T-cell (primary cell): ENCODE measurements around the gene CCDC12. TPM values are rescaled to one million over a fixed set of nuclear protein-coding genes. Genes with fewer than 3 reads are reported as not detected.

ENCODE experiments used
- ATAC-seq, 4 experiments: fragments of 200-7000 bp in 3 of 4; fragments of 150-1000 bp in 1 of 4; cut with Tn5 transposase; replicated peaks in 1 of 4; 1 replicate in 3 of 4; 2 replicates in 1 of 4; pipeline ENCODE4 v1.10.0; 2021; ENCODE audit warnings: moderate library complexity in 3 of 4, mild to moderate bottlenecking in 2 of 4, moderate number of reproducible peaks in 1 of 4
- CTCF ChIA-PET, 2 donors: fragments of 300-600 bp; sonication (Branson Sonifier 250); formaldehyde crosslinking; loops; one replicate each; lab custom pipeline; 2022; ENCODE audit warnings: antibody characterized with exemption in 2 of 2; lab: Charles Lee
- POLR2A ChIA-PET, 2 donors: fragments of 300-600 bp; sonication (Branson Sonifier 250); formaldehyde crosslinking; loops; one replicate each; lab custom pipeline; 2022; ENCODE audit warnings: antibody characterized with exemption in 2 of 2; lab: Charles Lee
- DNase-seq, 35 experiments: peaks; one replicate each; pipeline versions ENCODE4 v3.0.0 to v3.0.0-alpha.2; 2013 to 2023
- H3K27ac ChIP-seq: one replicate; pipeline ENCODE4 v1.5.1; 2013; ENCODE audit warnings: low read length
- H3K27me3 ChIP-seq, 2 experiments: replicated peaks in 1 of 2; 1 replicate in 1 of 2; 2 replicates in 1 of 2; pipeline versions ENCODE4 v1.6.1 to v1.7.0; 2013; ENCODE audit warnings: low read length in 1 of 2, mixed read lengths in 1 of 2; ENCODE audit not compliant: control insufficient read depth in 2 of 2, insufficient read depth in 2 of 2; ENCODE audit errors: extremely low read depth in 1 of 2
- H3K36me3 ChIP-seq, 2 donors: 1 replicate in 1 of 2; 2 replicates in 1 of 2; pipeline versions ENCODE4 v1.6.1 to v1.7.0; 2013; ENCODE audit warnings: low read length in 1 of 2; ENCODE audit not compliant: control insufficient read depth in 2 of 2, insufficient read depth in 1 of 2; ENCODE audit errors: extremely low read depth in 1 of 2
- H3K4me1 ChIP-seq, 2 experiments: 1 replicate in 1 of 2; 2 replicates in 1 of 2; pipeline versions ENCODE4 v1.6.1 to v1.7.0; 2013; ENCODE audit warnings: low read length in 2 of 2, mixed read lengths in 1 of 2; ENCODE audit not compliant: insufficient read depth in 2 of 2, control insufficient read depth in 1 of 2; ENCODE audit errors: extremely low read depth in 1 of 2
- H3K4me3 ChIP-seq, 2 donors: 1 replicate in 1 of 2; 2 replicates in 1 of 2; pipeline versions ENCODE4 v1.5.1 to v1.7.0; 2013; ENCODE audit warnings: mild to moderate bottlenecking in 2 of 2, low read length in 1 of 2, moderate library complexity in 1 of 2; ENCODE audit not compliant: control insufficient read depth in 1 of 2; ENCODE audit errors: extremely low read depth in 1 of 2
- H3K9me3 ChIP-seq: 2 replicates; pipeline ENCODE4 v1.7.0; 2013
- H3K27ac Mint-ChIP-seq, 2 donors: one replicate each; pipeline ENCODE4 v1.8.0; 2020 to 2021; ENCODE audit warnings: mild to moderate bottlenecking in 2 of 2, mixed read lengths in 2 of 2
- H3K27me3 Mint-ChIP-seq, 2 donors: one replicate each; pipeline ENCODE4 v1.8.0; 2021 to 2022; ENCODE audit warnings: mixed read lengths in 2 of 2
- H3K36me3 Mint-ChIP-seq: one replicate; pipeline ENCODE4 v1.8.0; 2021; ENCODE audit warnings: mixed read lengths
- H3K4me1 Mint-ChIP-seq, 3 donors: one replicate each; pipeline ENCODE4 v1.8.0; 2020 to 2022; ENCODE audit warnings: mixed read lengths in 3 of 3, mild to moderate bottlenecking in 1 of 3
- H3K4me3 Mint-ChIP-seq, 3 donors: one replicate each; pipeline ENCODE4 v1.8.0; 2020 to 2022; ENCODE audit warnings: mild to moderate bottlenecking in 3 of 3, mixed read lengths in 3 of 3, moderate library complexity in 3 of 3
- H3K9me3 Mint-ChIP-seq, 3 donors: one replicate each; pipeline ENCODE4 v1.8.0; 2020 to 2022; ENCODE audit warnings: mixed read lengths in 3 of 3
- WGBS: methylation state at CpG from one replicate; pipeline ENCODE4 v1.1.5; 2013; ENCODE audit warnings: missing lambda C conversion rate; ENCODE audit not compliant: insufficient coverage; 5-methylcytosine and 5-hydroxymethylcytosine counted together
- total RNA-seq, 35 experiments: library from RNA in 6 of 35; stranded (reverse) in 6 of 35; fragments of 120-200 nt in 1 of 35; gene quantifications; one replicate each; pipeline versions ENCODE4 v1.2.1 to v1.2.4 and lab custom pipeline; 2013 to 2026

The CCDC12 gene
- total RNA-seq, 5 donors from 2014 or later (not counting 1 experiment from before 2014, with no cell fraction given) = 66.5 to 78.4 (median 72.8) TPM

DNA sequence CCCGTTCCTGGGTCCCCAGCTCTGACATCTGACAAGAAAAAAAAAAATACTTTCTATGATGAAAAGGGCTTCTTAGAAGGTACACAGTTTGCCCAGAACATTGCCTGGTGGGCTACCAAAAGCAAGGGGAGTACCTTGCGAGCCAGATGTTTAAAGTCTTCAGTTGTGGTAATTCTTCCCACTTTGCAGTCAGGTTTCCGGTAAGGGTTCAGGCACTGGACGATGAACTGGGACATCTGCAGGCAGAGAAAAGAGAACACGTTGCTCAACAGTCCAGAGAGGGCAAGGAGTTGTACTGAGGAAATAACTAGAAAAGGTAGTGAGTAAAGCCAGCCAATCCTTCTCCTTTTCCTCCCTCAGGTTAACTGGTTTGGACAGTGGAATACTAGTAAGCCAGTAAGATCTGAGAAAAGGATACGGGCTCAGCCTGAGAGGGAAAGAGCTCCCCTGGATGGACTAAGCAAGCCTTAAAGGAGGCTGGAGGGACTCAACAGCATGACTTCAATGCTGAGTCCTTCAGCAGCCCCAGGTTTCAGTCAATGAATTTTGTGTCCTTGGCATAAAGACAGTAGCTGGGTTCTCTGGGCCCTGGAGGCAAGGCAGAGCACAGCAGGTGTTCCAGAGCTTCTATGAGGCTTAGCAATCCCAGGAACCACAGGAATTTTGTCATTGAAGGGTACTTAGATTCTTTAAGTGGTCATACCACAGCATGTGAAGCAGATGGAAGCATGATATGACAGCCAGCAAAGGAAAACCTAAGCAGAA lies 41.1 kb upstream of the CCDC12 start:
- peak overlapping the region; percentile 28 for H3K27ac ChIP-seq
- no peak overlapping the region for H3K4me3 ChIP-seq
- Mint-ChIP-seq H3K4me3 (no peak overlapping the region), H3K36me3 (peaks cover 42% of the 10 kb centered on the region), H3K27me3 (no peaks in the 10 kb centered on the region), H3K4me1 (peaks cover 39 to 60% (median 54%) of the 10 kb centered on the region in 3 donors), H3K9me3 (no peaks in the 10 kb centered on the region), H3K27ac (peak overlapping the region; percentile 82 to 92)
- no peaks in the 10 kb centered on the region for H3K27me3 ChIP-seq
- peaks cover 0 to 17% of the 10 kb centered on the region in 2 experiments for H3K4me1 ChIP-seq
- 80% methylated on average over 1 of the region's 6 CpGs for WGBS
- peaks cover 13 to 55% of the 10 kb centered on the region in 2 donors for H3K36me3 ChIP-seq
- no peak for ATAC-seq
- ChIA-PET CTCF (interaction anchor here (0.6 to 0.7 kb wide), 3 partner anchors 17 to 323 kb away, joined by 3 to 4 read pairs (median 3); no protein-coding TSS in a partner anchor), POLR2A (interaction anchor here in 1 of 2 donors (0.5 to 0.7 kb wide), 2 partner anchors 18 to 79 kb away, joined by 3 read pairs; no protein-coding TSS in a partner anchor)
- DNase-seq = no peak
- no peaks in the 10 kb centered on the region for H3K9me3 ChIP-seq

DNA sequence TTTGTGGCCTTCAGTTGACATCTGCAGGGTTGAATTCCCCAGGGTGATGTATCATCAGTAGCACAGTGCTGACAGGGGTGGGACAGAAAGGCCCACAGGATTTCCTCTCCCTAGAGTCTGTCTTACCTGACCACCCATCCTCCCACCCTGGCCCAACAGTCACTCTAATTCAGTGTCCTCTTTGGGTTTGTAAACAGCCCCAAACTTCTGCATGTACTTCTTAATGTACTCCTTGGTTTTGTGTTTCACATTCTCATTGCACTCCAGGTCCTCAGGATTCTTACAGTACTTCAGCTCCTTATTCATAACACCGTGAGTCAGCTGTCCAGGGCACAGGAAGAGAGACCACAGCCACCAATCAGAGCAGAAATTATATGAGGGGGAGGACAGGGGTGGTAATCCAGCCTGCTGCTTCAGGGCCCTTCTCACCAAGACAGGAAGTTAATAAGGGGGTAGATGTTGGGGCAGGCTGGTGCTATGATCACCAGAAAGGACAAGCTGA lies 40.4 kb upstream of the CCDC12 start:
- H3K4me1 Mint-ChIP-seq = peaks cover 39 to 56% (median 51%) of the 10 kb centered on the region in 3 donors
- ChIA-PET CTCF (interaction anchor here (0.6 to 0.7 kb wide), 2 partner anchors 18 to 324 kb away, joined by 3 to 4 read pairs; no protein-coding TSS in a partner anchor), POLR2A (interaction anchor here in 1 of 2 donors (0.7 kb wide), 1 partner anchor 18 kb away, joined by 3 read pairs; no protein-coding TSS in a partner anchor)
- H3K9me3 Mint-ChIP-seq = no peaks in the 10 kb centered on the region
- no peak overlapping the region for H3K4me3 ChIP-seq
- DNase-seq (peak in 5 of 35 experiments; percentile 3 to 43 (median 29)), ATAC-seq (peak; percentile 59 to 79 (median 70))
- peaks cover 8 to 53% of the 10 kb centered on the region in 2 donors for H3K36me3 ChIP-seq
- no peaks in the 10 kb centered on the region for H3K27me3 ChIP-seq
- peaks cover 42% of the 10 kb centered on the region for H3K36me3 Mint-ChIP-seq
- H3K4me1 ChIP-seq = peaks cover 0 to 17% of the 10 kb centered on the region in 2 experiments
- no CpG with 5 or more reads among the region's 1 CpG for WGBS
- H3K4me3 Mint-ChIP-seq = peak overlapping the region in 2 of 3 donors; percentile 1 to 21
- peak overlapping the region; percentile 28 for H3K27ac ChIP-seq
- no peaks in the 10 kb centered on the region for H3K27me3 Mint-ChIP-seq
- peak overlapping the region; percentile 82 to 92 for H3K27ac Mint-ChIP-seq
- H3K9me3 ChIP-seq = no peaks in the 10 kb centered on the region

DNA sequence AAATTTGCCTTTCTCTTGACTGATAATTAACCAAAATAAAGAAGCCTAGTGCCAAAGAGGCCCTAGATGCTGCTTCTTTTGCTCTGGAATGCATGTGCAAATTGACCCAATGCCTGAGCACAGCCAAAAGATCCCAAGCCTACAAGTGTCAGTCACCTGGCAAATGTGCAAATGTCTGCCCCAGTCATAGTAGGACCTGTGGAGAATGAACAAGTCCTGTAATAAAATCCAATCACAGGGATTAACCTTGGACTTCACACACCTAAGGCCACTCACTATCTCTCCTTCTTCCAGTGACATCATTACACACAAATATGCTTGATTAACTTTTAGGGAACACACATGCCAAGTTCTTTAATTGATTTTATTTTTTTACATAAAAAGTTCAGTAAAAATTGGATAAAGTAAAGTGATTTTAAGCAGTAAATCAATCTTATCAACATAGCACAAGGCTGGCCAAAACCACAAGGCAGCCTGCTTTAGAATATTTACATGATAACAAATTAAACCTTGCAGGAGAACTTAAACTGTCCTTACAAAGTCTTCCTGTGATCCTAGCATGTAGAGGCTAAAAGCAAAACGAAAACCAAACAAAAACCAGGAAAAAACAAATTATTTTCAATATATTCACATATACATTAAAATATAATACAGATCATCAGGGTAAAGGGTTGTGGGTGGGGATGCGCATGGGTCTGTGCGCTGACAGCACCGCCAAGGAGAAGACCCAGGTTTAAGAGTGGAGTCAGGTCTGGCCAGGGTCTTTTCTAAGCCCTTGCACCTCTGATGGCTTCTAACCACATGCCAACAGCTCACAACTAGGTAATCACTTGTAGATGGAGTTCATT lies 39.8 kb upstream of the CCDC12 start:
- peaks cover 39 to 62% (median 49%) of the 10 kb centered on the region in 3 donors for H3K4me1 Mint-ChIP-seq
- ChIA-PET CTCF (no interaction called here), POLR2A (no interaction called here)
- Histone ChIP-seq H3K9me3 (no peaks in the 10 kb centered on the region), H3K4me1 (peaks cover 0 to 17% of the 10 kb centered on the region in 2 experiments), H3K27ac (peak overlapping the region; percentile 28), H3K27me3 (no peaks in the 10 kb centered on the region), H3K4me3 (no peak overlapping the region), H3K36me3 (peaks cover 8 to 53% of the 10 kb centered on the region in 2 donors)
- 82% methylated on average over 2 of the region's 4 CpGs for WGBS
- peak overlapping the region; percentile 83 to 92 for H3K27ac Mint-ChIP-seq
- ATAC-seq (peak in 1 of 4 experiments; percentile 5), DNase-seq (no peak)
- H3K27me3 Mint-ChIP-seq = no peaks in the 10 kb centered on the region
- H3K9me3 Mint-ChIP-seq = no peaks in the 10 kb centered on the region
- H3K4me3 Mint-ChIP-seq = no peak overlapping the region
- peaks cover 42% of the 10 kb centered on the region for H3K36me3 Mint-ChIP-seq

DNA sequence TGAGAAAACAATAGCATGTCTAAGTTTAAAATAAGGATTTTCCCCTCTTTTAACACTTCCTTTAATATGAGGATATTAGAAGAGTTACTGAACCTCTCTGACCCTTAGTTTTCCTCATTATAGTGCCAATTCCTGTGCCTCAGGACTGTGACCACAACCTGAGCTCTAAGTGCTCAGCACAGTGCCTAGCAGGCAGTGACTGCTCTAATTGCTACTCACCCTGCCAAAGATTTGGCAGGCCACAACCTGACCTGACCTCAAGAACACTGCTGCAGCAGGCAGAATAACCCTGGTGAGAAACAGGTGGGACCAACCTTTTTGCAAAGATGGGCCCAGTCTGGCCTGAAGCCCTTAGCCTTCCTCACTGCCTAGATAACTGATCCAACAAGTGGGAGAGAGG lies 38.6 kb upstream of the CCDC12 start:
- no peak for ATAC-seq
- CTCF ChIA-PET = no interaction called here

DNA sequence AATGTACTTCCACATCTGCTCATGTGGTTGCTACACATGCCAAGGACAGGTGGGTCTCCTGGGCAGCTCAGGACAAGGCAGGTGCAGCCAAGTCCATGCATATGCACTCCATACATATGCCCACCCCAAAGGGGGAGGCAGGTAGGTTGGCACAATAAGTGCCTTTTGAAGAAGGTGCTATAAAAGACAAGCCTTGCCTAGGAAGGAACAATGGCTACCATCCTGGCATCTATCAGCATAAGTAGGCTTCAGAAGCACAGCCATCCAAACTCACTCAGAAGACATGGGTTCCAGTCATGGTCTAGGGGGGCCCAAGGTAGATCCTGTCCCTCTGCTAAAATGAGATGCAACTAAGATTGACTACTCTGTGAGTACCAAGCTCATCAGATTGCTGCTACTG lies 37.5 kb upstream of the CCDC12 start:
- Mint-ChIP-seq H3K27ac (peak overlapping the region; percentile 59 to 66), H3K9me3 (no peaks in the 10 kb centered on the region), H3K27me3 (no peaks in the 10 kb centered on the region), H3K36me3 (peaks cover 33% of the 10 kb centered on the region), H3K4me3 (no peak overlapping the region), H3K4me1 (peaks cover 29 to 53% (median 42%) of the 10 kb centered on the region in 3 donors)
- H3K4me1 ChIP-seq = peaks cover 0 to 29% of the 10 kb centered on the region in 2 experiments
- CTCF ChIA-PET = no interaction called here
- H3K27me3 ChIP-seq = no peaks in the 10 kb centered on the region
- ATAC-seq (no peak), DNase-seq (no peak)
- peaks cover 6 to 34% of the 10 kb centered on the region in 2 donors for H3K36me3 ChIP-seq
- H3K9me3 ChIP-seq = no peaks in the 10 kb centered on the region
- H3K27ac ChIP-seq = no peak overlapping the region
- H3K4me3 ChIP-seq = no peak overlapping the region
- POLR2A ChIA-PET = no interaction called here

More for the DNA sequence above, 38.6 kb upstream of the CCDC12 start:
- Mint-ChIP-seq H3K4me1 (peaks cover 39 to 62% (median 51%) of the 10 kb centered on the region in 3 donors), H3K36me3 (peaks cover 41% of the 10 kb centered on the region), H3K4me3 (no peak overlapping the region), H3K27me3 (no peaks in the 10 kb centered on the region), H3K27ac (peak overlapping the region; percentile 75 to 85), H3K9me3 (no peaks in the 10 kb centered on the region)
- Histone ChIP-seq H3K27ac (no peak overlapping the region), H3K27me3 (no peaks in the 10 kb centered on the region), H3K36me3 (peaks cover 8 to 45% of the 10 kb centered on the region in 2 donors), H3K4me3 (no peak overlapping the region), H3K9me3 (no peaks in the 10 kb centered on the region), H3K4me1 (peaks cover 0 to 19% of the 10 kb centered on the region in 2 experiments)
- no peak for DNase-seq
- POLR2A ChIA-PET = no interaction called here

DNA sequence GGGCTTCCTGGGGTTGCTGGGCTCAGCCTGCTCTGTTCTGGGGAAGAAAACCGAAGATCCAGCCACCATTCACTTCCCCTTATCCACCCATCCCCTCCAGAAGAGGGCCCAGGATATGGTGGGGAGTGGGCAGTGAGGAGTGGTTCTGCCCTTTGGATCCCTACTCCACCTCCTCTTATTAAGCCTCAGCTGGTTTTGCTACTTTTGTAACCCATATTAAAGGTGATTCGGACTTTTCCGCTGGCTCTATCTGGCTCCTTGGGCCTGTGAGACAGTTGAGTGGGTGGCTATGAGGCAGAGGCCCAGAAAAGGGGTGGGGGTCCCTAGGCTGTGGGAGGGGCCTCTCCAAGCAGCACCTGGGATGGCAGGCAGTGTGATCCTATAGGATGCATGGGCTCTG lies 36.7 kb upstream of the CCDC12 start:
- 100% methylated on average over 2 of the region's 3 CpGs for WGBS
- Mint-ChIP-seq H3K4me1 (peaks cover 21 to 48% (median 34%) of the 10 kb centered on the region in 3 donors), H3K27me3 (no peaks in the 10 kb centered on the region), H3K27ac (peak overlapping the region; percentile 46 to 59), H3K9me3 (no peaks in the 10 kb centered on the region), H3K36me3 (peaks cover 27% of the 10 kb centered on the region), H3K4me3 (no peak overlapping the region)
- DNase-seq (no peak), ATAC-seq (no peak)
- ChIA-PET POLR2A (no interaction called here), CTCF (no interaction called here)
- no peak overlapping the region for H3K4me3 ChIP-seq
- peaks cover 0 to 37% of the 10 kb centered on the region in 2 experiments for H3K4me1 ChIP-seq
- no peaks in the 10 kb centered on the region for H3K9me3 ChIP-seq
- H3K27ac ChIP-seq = no peak overlapping the region
- peaks cover 6 to 29% of the 10 kb centered on the region in 2 donors for H3K36me3 ChIP-seq
- H3K27me3 ChIP-seq = no peaks in the 10 kb centered on the region
